ENCODE measurements around the gene FRS2.

DNA sequence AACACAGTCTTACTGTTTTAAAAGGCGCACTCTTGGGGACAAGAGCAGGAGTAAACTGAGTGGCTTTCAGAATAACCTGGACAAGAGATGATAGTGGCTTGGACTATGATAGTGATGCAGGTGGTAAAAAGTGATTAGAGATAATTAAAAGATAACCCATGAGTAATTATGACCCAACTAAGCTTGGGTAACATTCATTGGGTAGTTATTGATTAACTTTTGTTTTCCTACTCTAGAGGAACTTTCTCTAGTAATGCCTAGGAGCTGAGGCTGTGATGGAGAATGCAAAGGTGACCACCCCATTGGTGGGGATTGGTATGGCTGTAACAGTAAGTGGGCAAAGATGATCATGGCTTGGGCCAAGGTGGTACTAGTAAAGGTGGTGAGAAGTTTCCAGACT lies 22.3 kb upstream of the FRS2 start:
- TF ChIP-seq, protein P1, sequence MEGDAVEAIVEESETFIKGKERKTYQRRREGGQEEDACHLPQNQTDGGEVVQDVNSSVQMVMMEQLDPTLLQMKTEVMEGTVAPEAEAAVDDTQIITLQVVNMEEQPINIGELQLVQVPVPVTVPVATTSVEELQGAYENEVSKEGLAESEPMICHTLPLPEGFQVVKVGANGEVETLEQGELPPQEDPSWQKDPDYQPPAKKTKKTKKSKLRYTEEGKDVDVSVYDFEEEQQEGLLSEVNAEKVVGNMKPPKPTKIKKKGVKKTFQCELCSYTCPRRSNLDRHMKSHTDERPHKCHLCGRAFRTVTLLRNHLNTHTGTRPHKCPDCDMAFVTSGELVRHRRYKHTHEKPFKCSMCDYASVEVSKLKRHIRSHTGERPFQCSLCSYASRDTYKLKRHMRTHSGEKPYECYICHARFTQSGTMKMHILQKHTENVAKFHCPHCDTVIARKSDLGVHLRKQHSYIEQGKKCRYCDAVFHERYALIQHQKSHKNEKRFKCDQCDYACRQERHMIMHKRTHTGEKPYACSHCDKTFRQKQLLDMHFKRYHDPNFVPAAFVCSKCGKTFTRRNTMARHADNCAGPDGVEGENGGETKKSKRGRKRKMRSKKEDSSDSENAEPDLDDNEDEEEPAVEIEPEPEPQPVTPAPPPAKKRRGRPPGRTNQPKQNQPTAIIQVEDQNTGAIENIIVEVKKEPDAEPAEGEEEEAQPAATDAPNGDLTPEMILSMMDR (IDR thresholded peaks at IDR 0.05), result no peak
- no peak for TF ChIP-seq POLR2AphosphoS5 (IDR thresholded peaks at IDR 0.05)
- TF ChIP-seq POLR2A (IDR thresholded peaks at IDR 0.05), result no peak
